ENCODE measurements around the gene PXDN.
"Not testable (repeated sequence)": the region's sequence is repeated elsewhere in the genome, so short reads cannot be mapped to it uniquely, and the experiment has no call there.

The PXDN gene

DNA sequence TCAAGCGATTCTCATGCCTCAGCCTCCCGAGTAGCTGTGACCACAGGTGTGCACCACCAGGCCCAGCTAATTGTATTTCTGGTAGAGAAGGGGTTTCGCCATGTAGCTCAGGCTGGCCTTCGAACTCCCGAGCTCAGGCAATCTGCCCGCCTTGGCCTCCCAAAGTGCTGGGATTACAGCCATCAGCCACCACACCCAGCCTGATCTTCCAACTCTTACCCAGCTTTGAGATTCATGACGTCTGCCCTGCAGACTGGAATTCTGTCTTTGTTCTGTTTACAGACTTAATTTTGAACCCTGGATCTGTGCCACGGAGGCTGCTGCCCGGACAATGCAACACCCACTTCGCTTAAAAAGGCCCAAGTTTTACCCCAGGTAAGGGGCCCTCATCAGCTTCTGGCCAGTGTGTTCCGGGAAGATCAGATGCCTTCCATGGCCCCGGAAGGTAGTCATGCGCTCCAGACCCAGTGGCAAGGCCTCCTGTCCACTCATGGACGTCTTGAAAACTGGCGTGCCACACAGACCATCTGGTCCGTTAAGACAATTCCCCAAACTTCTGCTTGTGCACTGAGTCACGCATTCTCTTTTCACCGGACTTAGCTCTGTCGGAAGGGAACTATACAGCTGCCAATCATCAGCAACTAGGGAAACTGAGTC is 5.5 kb downstream of the PXDN start:
- TF ChIP-seq, protein P1, sequence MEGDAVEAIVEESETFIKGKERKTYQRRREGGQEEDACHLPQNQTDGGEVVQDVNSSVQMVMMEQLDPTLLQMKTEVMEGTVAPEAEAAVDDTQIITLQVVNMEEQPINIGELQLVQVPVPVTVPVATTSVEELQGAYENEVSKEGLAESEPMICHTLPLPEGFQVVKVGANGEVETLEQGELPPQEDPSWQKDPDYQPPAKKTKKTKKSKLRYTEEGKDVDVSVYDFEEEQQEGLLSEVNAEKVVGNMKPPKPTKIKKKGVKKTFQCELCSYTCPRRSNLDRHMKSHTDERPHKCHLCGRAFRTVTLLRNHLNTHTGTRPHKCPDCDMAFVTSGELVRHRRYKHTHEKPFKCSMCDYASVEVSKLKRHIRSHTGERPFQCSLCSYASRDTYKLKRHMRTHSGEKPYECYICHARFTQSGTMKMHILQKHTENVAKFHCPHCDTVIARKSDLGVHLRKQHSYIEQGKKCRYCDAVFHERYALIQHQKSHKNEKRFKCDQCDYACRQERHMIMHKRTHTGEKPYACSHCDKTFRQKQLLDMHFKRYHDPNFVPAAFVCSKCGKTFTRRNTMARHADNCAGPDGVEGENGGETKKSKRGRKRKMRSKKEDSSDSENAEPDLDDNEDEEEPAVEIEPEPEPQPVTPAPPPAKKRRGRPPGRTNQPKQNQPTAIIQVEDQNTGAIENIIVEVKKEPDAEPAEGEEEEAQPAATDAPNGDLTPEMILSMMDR (IDR thresholded peaks at IDR 0.05; ENCODE audit: insufficient read depth, low read length, poor library complexity, severe bottlenecking), result no peak
- DNase-seq (ENCODE audit: extremely low read depth, insufficient read length), result no peak
- no peaks in the 10 kb centered on the region for H3K36me3 ChIP-seq (ENCODE audit: control insufficient read depth, insufficient read depth, low read length)
- H3K4me3 ChIP-seq (replicated peaks; ENCODE audit: low read depth, low read length), result no peak overlapping the region
- H3K27me3 ChIP-seq (replicated peaks; ENCODE audit: control insufficient read depth, insufficient read depth, low read length), result no peaks in the 10 kb centered on the region

DNA sequence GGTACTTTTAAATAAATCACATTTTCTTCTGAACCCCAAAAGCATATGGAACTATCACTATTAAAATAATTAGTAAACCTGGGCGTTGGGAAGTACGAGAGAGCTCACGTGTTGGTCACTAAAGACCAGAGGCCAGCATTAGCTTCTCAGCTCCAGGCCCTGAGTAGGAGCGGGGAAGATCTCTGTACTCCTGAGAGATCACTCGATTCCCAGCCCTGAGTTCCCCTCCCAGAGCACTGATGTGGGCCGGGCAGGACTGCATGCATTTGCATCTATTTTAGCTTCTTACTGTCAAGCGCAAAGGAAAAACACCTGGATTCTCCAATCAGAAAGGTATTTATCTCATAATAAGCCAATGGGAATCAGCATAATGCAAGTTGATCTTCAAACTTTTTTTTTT is 6.2 kb downstream of the PXDN start:
- Histone ChIP-seq H3K4me3 (replicated peaks; ENCODE audit: low read depth, low read length) (no peak overlapping the region), H3K27me3 (replicated peaks; ENCODE audit: control insufficient read depth, insufficient read depth, low read length) (no peaks in the 10 kb centered on the region), H3K36me3 (ENCODE audit: control insufficient read depth, insufficient read depth, low read length) (no peaks in the 10 kb centered on the region)
- no peak for DNase-seq (ENCODE audit: extremely low read depth, insufficient read length)
- TF ChIP-seq, protein P1 (IDR thresholded peaks at IDR 0.05; ENCODE audit: insufficient read depth, low read length, poor library complexity, severe bottlenecking), result no peak

- DNase-seq (ENCODE audit: extremely low read depth, insufficient read length), result no peak
- Histone ChIP-seq H3K36me3 (ENCODE audit: control insufficient read depth, insufficient read depth, low read length) (no peaks in the 10 kb centered on the region), H3K4me3 (replicated peaks; ENCODE audit: low read depth, low read length) (no peak overlapping the region), H3K27me3 (replicated peaks; ENCODE audit: control insufficient read depth, insufficient read depth, low read length) (no peaks in the 10 kb centered on the region)
- TF ChIP-seq, protein P1 (IDR thresholded peaks at IDR 0.05; ENCODE audit: insufficient read depth, low read length, poor library complexity, severe bottlenecking), result no peak
Observed at GRCh38 chr2:1736997-1737480, 7.3 kb downstream of the PXDN start.

DNA sequence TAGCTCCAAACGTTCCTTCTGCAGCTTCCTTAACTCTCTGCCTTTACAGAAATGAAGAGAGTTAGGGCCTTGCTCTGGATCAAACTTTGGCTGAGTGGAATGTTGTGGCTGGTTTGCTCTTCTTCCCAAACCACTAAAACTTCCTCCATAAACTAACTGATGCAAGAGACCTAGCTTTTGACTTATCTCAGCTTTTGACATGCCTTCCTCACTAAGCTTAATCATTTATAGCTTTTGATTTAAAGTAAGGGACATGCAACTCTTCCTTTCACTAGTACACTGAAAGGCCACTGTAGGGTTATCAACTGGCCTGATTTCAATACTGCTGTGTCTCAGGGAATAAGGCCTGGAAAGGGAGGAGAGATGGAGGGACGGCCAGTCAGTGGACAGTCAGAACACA is 8.3 kb downstream of the PXDN start:
- Histone ChIP-seq H3K27me3 (replicated peaks; ENCODE audit: control insufficient read depth, insufficient read depth, low read length) (no peaks in the 10 kb centered on the region), H3K36me3 (ENCODE audit: control insufficient read depth, insufficient read depth, low read length) (no peaks in the 10 kb centered on the region), H3K4me3 (replicated peaks; ENCODE audit: low read depth, low read length) (no peak overlapping the region)
- no peak for DNase-seq (ENCODE audit: extremely low read depth, insufficient read length)
- TF ChIP-seq, protein P1 (IDR thresholded peaks at IDR 0.05; ENCODE audit: insufficient read depth, low read length, poor library complexity, severe bottlenecking), result no peak

GRCh38 chr2:1733298-1733697 is 11.0 kb downstream of the PXDN start:
- H3K36me3 ChIP-seq (ENCODE audit: control insufficient read depth, insufficient read depth, low read length); H3K27me3 ChIP-seq (replicated peaks; ENCODE audit: control insufficient read depth, insufficient read depth, low read length); H3K4me3 ChIP-seq (replicated peaks; ENCODE audit: low read depth, low read length); DNase-seq (ENCODE audit: extremely low read depth, insufficient read length): not testable (repeated sequence)

DNA sequence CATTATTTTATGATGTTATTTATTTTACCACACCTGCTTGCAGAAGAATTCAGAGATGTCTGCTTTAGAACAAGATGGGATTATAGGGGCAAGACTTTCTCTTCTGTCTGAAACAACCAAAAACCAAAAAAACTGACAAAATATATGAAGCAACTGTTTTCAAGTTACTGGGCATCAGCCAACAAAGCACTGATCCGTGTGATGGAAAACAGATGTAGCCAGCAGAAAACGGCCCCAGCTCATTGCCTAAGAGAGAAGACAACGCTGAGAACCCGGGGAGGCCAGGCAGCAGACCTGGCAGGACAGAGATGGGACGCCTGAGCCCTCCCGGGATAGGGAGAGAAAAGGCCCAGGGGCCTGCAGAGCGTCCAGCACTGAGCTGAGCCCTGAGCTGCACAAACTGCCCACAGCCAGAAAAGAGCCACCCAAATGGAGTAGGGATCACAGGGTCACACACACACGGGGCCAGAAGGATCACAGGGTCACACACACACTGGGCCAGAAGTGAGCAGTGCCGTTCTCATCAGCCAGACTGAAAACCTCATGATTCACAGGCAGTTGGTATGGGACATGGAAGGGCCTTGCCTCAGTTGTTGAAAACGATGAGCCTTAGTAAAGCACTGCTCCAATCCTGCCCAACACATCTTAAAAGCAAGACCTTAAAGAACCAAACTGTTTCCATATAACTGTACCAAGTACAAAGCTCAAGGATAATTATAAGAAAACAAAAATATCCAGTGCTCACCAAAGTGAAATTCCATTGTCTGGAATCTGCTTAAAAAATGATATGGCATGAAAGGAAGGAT is 12.1 kb downstream of the PXDN start:
- TF ChIP-seq, protein P1 (IDR thresholded peaks at IDR 0.05; ENCODE audit: insufficient read depth, low read length, poor library complexity, severe bottlenecking), result no peak

More for the DNA sequence above, 12.1 kb downstream of the PXDN start:
- no peak for DNase-seq (ENCODE audit: extremely low read depth, insufficient read length)
- Histone ChIP-seq H3K4me3 (replicated peaks; ENCODE audit: low read depth, low read length) (no peak overlapping the region), H3K36me3 (ENCODE audit: control insufficient read depth, insufficient read depth, low read length) (no peaks in the 10 kb centered on the region), H3K27me3 (replicated peaks; ENCODE audit: control insufficient read depth, insufficient read depth, low read length) (no peaks in the 10 kb centered on the region)

Measured in GM06990 (cell line).